HEK293 (cell line): ENCODE results near the gene C16orf78.

Experiments used
- CTCF ChIA-PET: fragments of 350-600 bp; formaldehyde crosslinking; extraction: SDS; loops from one replicate; lab custom pipeline; 2021; ENCODE audit warnings: antibody characterized with exemption; lab: Yijun Ruan, JAX
- POLR2A ChIA-PET: fragments of 300-600 bp; formaldehyde crosslinking; extraction: SDS; loops from one replicate; lab custom pipeline; 2020; ENCODE audit warnings: antibody characterized with exemption, inconsistent platforms; lab: Yijun Ruan, JAX
- H3K27ac ChIP-seq: fragments of 200-500 bp; sonication (Bioruptor generic); 2 replicates; pipeline ENCODE4 v1.5.1; 2014; ENCODE audit warnings: low read depth, low read length, control low read depth, inconsistent platforms; ENCODE audit errors: extremely low read depth
- H3K36me3 ChIP-seq, 2 experiments: fragments of 200-500 bp in 1 of 2; sonication (Bioruptor generic) in 1 of 2; 1 replicate in 1 of 2; 2 replicates in 1 of 2; pipeline ENCODE4 v1.5.1; 2014 to 2017; ENCODE audit warnings: inconsistent platforms in 2 of 2, low read length in 2 of 2; ENCODE audit not compliant: control insufficient read depth in 2 of 2, insufficient read depth in 1 of 2
- H3K4me1 ChIP-seq: fragments of 200-500 bp; sonication (Bioruptor generic); 2 replicates; pipeline ENCODE4 v1.5.1; 2014; ENCODE audit warnings: mild to moderate bottlenecking, low read length, inconsistent platforms; ENCODE audit not compliant: control insufficient read depth, insufficient read depth
- H3K4me3 ChIP-seq: 2 replicates; pipeline ENCODE4 v1.5.1; 2011; ENCODE audit warnings: low read depth, mild to moderate bottlenecking, control low read depth, low read length, moderate library complexity
- H3K9me3 ChIP-seq: fragments of 200-500 bp; sonication (Bioruptor generic); 2 replicates; pipeline ENCODE4 v1.5.1; 2014; ENCODE audit warnings: low read depth, low read length, inconsistent platforms; ENCODE audit not compliant: control insufficient read depth, insufficient read depth
- FEZF1 ChIP-seq: fragments of 450-650 bp; formaldehyde crosslinking; IDR thresholded peaks from 2 replicates; pipeline ENCODE4 v1.5.1; 2016; ENCODE audit warnings: missing biosample characterization, missing genetic modification characterization
- PRDM10 ChIP-seq: fragments of 450-650 bp; formaldehyde crosslinking; IDR thresholded peaks from 2 replicates; pipeline ENCODE4 v1.5.1; 2016; ENCODE audit warnings: missing biosample characterization, missing genetic modification characterization
- SALL2 ChIP-seq: fragments of 450-650 bp; formaldehyde crosslinking; IDR thresholded peaks from 2 replicates; pipeline ENCODE4 v1.5.0; 2017; ENCODE audit warnings: missing biosample characterization, mild to moderate bottlenecking, missing genetic modification characterization, borderline replicate concordance
- ZBTB20 ChIP-seq: fragments of 450-650 bp; formaldehyde crosslinking; IDR thresholded peaks from 2 replicates; pipeline ENCODE4 v1.5.1; 2016; ENCODE audit warnings: missing biosample characterization, missing genetic modification characterization
- ZNF114 ChIP-seq: fragments of 450-650 bp; formaldehyde crosslinking; IDR thresholded peaks from 2 replicates; pipeline ENCODE4 v1.5.0; 2017; ENCODE audit warnings: missing biosample characterization, missing genetic modification characterization
- ZNF2 ChIP-seq: fragments of 450-650 bp; formaldehyde crosslinking; IDR thresholded peaks from 2 replicates; pipeline ENCODE4 v1.5.1; 2016; ENCODE audit warnings: missing biosample characterization, missing genetic modification characterization
- ZNF24 ChIP-seq: fragments of 450-650 bp; formaldehyde crosslinking; IDR thresholded peaks from 2 replicates; pipeline ENCODE4 v1.5.1; 2016; ENCODE audit warnings: missing biosample characterization, missing genetic modification characterization
- ZNF37A ChIP-seq: fragments of 450-650 bp; IDR thresholded peaks from 2 replicates; pipeline ENCODE4 v1.5.1; 2018; ENCODE audit warnings: missing biosample characterization, missing genetic modification characterization
- ZNF416 ChIP-seq: fragments of 450-650 bp; formaldehyde crosslinking; IDR thresholded peaks from 2 replicates; pipeline ENCODE4 v1.5.1; 2016; ENCODE audit warnings: missing biosample characterization, missing genetic modification characterization
- ZNF521 ChIP-seq: fragments of 450-650 bp; formaldehyde crosslinking; IDR thresholded peaks from 2 replicates; pipeline ENCODE4 v1.5.1; 2017; ENCODE audit warnings: missing biosample characterization, mild to moderate bottlenecking, missing genetic modification characterization
- ZNF529 ChIP-seq: fragments of 450-650 bp; formaldehyde crosslinking; IDR thresholded peaks from 2 replicates; pipeline ENCODE4 v1.5.1; 2017; ENCODE audit warnings: missing genetic modification characterization, missing biosample characterization; ENCODE audit not compliant: insufficient replicate concordance
- ZNF558 ChIP-seq: fragments of 450-650 bp; formaldehyde crosslinking; IDR thresholded peaks from 2 replicates; pipeline ENCODE4 v1.5.1; 2016; ENCODE audit warnings: missing biosample characterization, missing genetic modification characterization
- ZNF654 ChIP-seq: fragments of 450-650 bp; formaldehyde crosslinking; IDR thresholded peaks from 2 replicates; pipeline ENCODE4 v1.5.1; 2016; ENCODE audit warnings: low read depth, missing biosample characterization, missing genetic modification characterization
- ZNF776 ChIP-seq: fragments of 450-650 bp; formaldehyde crosslinking; IDR thresholded peaks from 2 replicates; pipeline ENCODE4 v1.5.0; 2017; ENCODE audit warnings: missing biosample characterization, missing genetic modification characterization, borderline replicate concordance
- ZNF837 ChIP-seq: fragments of 450-650 bp; formaldehyde crosslinking; IDR thresholded peaks from 2 replicates; pipeline ENCODE4 v1.5.1; 2016; ENCODE audit warnings: missing biosample characterization, missing genetic modification characterization
- ZNF843 ChIP-seq: fragments of 450-650 bp; formaldehyde crosslinking; IDR thresholded peaks from 2 replicates; pipeline ENCODE4 v1.5.1; 2016; ENCODE audit warnings: missing biosample characterization, missing genetic modification characterization
- ZSCAN16 ChIP-seq: fragments of 450-650 bp; formaldehyde crosslinking; IDR thresholded peaks from 2 replicates; pipeline ENCODE4 v1.5.1; 2016; ENCODE audit warnings: missing biosample characterization, missing genetic modification characterization
- TF ChIP-seq, protein P1 (sequence below): fragments of 450-650 bp; IDR thresholded peaks from 2 replicates; pipeline ENCODE4 v1.5.1; 2018; ENCODE audit warnings: missing biosample characterization, mild to moderate bottlenecking, missing genetic modification characterization
- TF ChIP-seq, protein P2 (sequence below): fragments of 450-650 bp; formaldehyde crosslinking; IDR thresholded peaks from 2 replicates; pipeline ENCODE4 v1.5.1; 2016; ENCODE audit warnings: missing biosample characterization, missing genetic modification characterization

The C16orf78 gene

GRCh38 chr16:49410226-49410625 lies 36.6 kb downstream of the C16orf78 start (continued):
- TF ChIP-seq ZNF114 (tag by site-specific recombination), result no peak

- TF ChIP-seq ZNF114 (tag by site-specific recombination), result no peak
- TF ChIP-seq FEZF1, result no peak
- no peak for TF ChIP-seq ZNF654 (tag by site-specific recombination)
- TF ChIP-seq ZNF776 (tag by site-specific recombination), result no peak
- no peak for TF ChIP-seq ZNF529 (tag by site-specific recombination)
- no peak for TF ChIP-seq ZBTB20 (tag by site-specific recombination)
- TF ChIP-seq SALL2, result no peak
- no peak for TF ChIP-seq PRDM10 (tag by site-specific recombination)
- no peak for TF ChIP-seq ZNF521
- no peak for TF ChIP-seq ZSCAN16 (tag by site-specific recombination)
- TF ChIP-seq ZNF416 (tag by site-specific recombination), result no peak
- no peak for TF ChIP-seq ZNF37A (tag by site-specific recombination)
- TF ChIP-seq ZNF24 (tag by site-specific recombination), result no peak
- TF ChIP-seq, protein P1, sequence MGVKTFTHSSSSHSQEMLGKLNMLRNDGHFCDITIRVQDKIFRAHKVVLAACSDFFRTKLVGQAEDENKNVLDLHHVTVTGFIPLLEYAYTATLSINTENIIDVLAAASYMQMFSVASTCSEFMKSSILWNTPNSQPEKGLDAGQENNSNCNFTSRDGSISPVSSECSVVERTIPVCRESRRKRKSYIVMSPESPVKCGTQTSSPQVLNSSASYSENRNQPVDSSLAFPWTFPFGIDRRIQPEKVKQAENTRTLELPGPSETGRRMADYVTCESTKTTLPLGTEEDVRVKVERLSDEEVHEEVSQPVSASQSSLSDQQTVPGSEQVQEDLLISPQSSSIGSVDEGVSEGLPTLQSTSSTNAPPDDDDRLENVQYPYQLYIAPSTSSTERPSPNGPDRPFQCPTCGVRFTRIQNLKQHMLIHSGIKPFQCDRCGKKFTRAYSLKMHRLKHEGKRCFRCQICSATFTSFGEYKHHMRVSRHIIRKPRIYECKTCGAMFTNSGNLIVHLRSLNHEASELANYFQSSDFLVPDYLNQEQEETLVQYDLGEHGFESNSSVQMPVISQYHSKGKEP (tag by site-specific recombination), result no peak
- TF ChIP-seq ZNF843 (tag by site-specific recombination), result no peak
- TF ChIP-seq ZNF2 (tag by site-specific recombination), result no peak
- TF ChIP-seq, protein P2, sequence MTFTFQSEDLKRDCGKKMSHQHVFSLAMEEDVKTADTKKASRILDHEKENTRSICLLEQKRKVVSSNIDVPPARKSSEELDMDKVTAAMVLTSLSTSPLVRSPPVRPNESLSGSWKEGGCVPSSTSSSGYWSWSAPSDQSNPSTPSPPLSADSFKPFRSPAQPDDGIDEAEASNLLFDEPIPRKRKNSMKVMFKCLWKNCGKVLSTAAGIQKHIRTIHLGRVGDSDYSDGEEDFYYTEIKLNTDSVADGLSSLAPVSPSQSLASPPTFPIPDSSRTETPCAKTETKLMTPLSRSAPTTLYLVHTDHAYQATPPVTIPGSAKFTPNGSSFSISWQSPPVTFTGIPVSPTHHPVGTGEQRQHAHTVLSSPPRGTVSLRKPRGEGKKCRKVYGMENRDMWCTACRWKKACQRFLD (tag by site-specific recombination), result no peak
- no peak for TF ChIP-seq ZNF837 (tag by site-specific recombination)
- no peak for TF ChIP-seq ZNF558 (tag by site-specific recombination)
- H3K9me3 ChIP-seq, result no peaks in the 10 kb centered on the region
- no peak overlapping the region for H3K4me3 ChIP-seq
- H3K4me1 ChIP-seq, result no peaks in the 10 kb centered on the region
- ChIA-PET POLR2A (no interaction called here), CTCF (interaction anchor here (0.6 to 3.1 kb wide), 3 partner anchors 80 to 509 kb away, joined by 3 to 13 read pairs (median 3); no protein-coding TSS in a partner anchor)
- H3K27ac ChIP-seq, result no peak overlapping the region
- H3K36me3 ChIP-seq, result no peaks in the 10 kb centered on the region
Measured at GRCh38 chr16:49411121-49411970, 37.7 kb downstream of the C16orf78 start.
